CD4-positive, alpha-beta T cell treated with Interleukin-4 for 1 hour (primary cell): Measurements from ENCODE around the gene APP.

Experiments
- DNase-seq, 2 donors: peaks; one replicate each; pipeline ENCODE4 v3.0.0-alpha.2; 2020 to 2022

The APP gene

DNA sequence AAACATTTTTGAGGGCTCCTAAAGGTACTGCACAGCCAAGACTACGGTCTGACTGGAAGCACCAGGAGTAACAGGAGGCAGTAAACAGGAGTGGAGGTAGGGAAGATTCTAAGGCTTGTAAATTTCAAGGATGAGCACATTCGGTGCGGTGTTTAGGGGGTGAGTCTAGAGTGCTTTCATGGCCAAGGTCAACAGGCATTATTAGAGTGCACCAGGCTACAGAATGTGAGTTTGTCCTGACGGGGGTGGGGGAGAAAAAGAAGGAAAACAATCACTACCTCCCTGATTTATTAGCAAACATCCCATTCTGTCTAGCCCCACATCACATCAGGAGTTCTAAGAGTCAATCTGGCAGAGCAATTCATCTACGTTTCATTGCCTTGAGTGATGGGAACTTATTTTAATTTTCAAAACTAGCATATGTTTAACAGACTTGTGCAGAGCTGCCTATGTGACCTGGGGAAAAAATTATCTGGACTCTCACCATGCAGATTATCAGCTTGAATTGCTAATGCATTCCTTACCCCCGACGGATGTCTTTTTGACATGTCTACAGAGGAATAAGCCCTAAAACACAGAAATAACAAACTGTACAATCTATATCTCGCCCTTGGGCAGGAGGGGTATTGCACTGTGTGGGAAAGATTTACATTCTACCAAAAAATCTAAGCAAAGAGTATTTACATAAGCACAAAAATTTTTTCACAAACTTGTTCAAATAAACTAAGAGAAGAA is 45.0 kb downstream of the APP start:
- no peak for DNase-seq

DNA sequence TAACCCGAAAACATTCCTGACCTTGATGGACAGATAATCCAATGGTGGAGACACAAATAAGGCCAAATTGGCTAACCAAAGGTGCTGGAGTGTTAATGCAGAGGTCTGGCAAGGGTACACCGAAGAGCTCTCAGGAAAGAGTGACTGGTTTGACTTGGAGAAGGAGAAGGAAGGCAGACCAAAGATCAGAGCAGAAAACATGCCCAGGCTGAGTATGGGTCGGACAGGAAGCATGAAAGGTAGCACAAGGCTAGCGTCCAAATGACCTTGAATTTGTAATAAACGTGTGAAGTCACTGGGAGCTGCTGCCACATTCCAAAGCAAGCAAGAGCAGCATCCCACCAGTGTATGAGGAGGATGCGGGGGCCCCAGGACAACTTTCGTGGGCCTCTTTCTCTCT is 45.7 kb downstream of the APP start:
- DNase-seq, result no peak

DNA sequence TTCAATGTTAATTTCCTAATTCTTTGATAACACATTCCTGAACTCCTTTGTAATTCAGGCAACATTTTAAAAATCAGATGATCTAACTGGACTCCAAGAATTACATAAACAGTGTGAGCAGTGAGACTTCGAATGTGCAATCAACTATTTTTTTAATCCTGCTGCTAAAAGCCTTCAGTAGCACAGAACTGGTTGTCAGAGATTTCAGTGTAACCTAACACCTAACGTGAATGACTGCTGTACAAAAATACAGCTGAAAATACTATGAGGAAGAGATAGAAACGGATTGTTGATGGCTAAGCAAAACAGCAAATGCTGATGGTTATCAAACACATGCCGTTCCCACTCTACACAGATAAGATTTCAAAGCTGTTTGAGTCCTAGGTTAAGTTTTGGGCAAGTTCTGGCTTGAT is 46.1 kb downstream of the APP start:
- no peak for DNase-seq

DNA sequence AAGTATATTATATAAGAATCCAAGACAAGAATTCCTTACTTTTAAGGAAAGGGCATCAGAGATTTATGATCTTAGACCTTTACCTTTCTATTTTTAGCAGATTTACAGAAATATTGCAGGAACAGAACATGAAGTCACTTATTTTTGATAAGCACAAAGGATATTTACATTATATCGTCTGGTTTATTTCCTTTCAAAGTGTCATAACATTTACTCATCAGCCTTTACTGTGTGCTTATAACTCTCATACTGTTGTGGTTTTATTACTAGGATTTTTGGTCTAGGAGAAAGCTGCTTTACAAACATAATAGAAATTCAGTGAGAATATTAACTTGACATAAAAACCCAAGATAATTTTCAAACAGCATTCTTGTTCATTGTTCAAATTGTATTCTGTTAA is 47.6 kb downstream of the APP start:
- DNase-seq, result no peak

DNA sequence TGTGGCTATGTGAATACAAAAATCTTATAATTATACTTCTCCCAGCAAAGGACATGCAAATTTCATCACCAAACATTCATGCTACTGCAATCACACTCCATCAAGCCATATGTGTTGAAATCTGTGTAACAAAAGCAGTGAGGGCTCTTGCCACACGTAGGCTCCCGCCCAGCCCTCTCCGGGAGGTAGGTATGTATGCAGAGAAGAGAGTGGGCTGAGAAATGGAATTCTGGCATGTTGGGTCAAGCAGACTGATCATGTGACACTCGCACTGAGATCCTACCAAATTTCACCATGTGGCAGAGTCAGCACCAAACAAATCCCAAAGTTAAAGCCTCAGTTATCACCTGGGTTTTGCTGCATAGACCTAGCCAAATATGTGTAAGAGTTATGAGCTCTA is 49.7 kb downstream of the APP start:
- DNase-seq, result no peak

DNA sequence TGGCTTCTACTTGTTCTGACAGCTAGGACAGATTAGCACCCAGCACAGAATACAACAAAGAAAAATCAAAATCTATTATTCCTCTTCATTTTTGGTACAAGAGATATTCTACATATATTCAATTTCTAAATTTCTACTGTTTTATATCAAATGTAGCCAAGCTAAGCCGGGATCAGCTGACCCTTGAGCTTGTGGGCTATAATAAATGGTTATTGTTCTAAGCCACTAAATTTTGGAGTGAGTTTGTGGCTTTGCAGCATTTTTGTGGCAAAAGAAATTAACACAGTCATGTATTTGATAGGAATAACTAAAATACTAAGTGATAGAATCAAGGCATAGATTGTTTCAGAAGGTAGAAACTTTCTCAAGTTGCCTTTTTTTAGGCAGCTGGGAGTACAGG is 50.7 kb downstream of the APP start:
- no peak for DNase-seq

DNA sequence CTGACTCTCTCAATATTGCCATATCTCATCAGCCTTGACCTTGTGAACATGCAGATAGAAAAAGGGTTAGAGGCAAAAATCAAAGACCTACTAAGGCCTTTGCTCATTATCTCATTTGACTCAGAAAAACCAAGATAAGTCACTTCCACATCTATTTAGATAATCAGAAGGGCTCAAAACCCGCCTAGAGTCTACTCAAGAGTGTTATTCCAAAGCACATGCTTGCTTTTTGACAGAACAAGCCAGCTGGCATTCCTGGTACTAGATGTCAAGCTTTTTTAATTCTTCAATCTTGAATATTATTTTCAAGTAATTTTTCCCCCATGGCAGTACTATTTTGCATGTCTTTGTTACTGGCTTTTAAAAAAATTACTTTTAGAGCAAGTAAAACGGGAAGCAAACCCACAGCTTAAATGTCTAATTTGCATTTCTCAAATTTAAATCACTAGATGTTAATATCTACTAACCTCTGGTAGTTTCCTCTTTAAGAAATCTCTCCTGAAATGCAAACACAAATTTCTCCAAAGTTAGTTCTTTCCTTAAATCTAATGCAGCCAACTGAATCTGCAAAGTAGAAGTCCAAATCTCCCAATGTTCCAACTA is 51.5 kb downstream of the APP start:
- no peak for DNase-seq

DNA sequence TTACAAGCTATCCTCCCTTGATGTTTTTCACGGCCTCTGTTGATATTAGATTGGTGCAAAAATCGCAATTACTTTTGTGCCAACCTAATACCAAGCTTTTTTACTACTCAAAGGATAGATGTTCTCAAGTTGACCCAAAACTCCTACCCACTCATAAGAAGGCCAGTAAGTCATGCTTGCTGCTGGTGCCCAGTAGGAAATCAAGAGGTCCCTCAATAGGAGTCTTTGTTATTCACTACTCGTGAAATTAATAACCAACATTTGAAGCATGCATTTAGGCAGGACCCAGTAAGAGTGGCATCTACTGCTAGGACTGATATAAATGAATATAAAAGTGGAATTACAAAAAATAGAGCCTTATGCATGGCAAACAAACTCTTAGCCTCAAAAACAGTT is 52.6 kb downstream of the APP start:
- no peak for DNase-seq

DNA sequence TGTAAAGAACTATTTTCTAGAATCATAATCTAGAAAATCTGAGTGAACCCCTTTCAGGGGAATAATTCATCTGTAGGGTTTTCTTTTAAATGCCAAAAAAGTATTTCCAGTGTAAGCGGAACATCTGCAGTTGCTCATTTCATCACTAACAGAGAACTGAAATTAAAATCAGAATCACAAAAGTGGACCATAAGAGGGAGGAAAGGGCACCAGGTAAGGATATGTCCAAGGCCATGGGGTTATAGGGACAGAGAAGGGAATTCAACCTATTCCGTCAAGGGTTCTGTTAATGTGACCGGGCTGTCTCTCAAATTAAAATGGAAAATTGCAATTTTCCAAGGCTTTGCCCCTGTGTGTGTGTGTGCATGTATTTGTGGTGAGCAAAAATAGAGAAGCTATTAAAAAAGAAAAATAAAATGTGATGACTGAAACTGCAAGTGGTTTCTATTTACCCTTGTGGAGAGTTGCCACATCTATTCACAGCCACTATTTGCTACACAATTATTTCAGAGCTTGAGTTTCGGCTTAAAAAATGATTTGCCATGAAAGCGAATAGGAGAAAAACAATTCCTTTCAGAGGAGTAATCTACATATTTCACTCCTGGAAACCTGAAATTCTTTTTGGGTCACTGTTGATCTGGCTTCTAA is 53.1 kb downstream of the APP start:
- no peak for DNase-seq

DNA sequence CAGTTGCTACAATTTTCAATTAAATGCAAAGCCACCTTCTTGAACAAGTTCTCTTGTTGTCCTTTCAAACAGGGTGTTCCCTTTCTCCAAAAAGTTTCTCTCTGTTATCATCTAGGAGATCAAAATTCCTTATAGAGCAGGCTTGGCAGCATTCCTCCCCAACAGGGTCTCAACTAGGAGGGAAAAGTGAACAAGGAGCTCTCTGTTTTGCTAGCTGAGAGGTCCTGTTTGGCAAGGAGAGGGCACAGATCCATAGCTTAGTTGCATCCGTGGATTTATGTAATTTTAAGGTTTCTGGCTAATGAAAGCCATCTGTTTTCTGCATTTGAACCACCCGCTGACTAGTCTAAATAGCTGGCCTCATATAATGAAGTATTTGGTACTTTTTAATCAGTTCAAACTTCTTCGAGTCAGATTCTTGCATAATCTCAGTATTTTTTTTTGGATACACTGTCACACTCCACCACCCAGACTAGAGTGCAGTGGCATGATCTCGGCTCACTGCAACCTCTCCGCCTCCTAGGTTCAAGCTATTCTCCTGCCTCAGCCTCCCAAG is 54.0 kb downstream of the APP start:
- no peak for DNase-seq

DNA sequence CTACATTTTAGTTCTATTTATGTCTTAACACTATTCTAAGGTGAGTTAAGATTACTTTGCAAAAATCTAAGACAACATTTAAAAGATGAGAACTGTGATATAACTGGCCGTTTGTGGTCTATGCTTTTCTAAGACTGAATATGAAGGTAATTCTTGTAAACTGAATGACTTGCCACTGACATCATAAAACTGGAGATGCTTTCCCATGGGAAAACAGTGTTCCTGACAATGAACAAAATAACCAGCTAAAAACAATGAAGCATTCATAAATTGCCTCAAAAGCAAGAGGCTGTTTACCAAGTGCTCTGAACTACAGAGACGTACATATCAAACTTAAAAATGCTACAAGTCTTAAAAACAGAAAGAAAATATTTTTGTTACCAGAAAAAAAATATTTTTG is 54.7 kb downstream of the APP start:
- no peak for DNase-seq

DNA sequence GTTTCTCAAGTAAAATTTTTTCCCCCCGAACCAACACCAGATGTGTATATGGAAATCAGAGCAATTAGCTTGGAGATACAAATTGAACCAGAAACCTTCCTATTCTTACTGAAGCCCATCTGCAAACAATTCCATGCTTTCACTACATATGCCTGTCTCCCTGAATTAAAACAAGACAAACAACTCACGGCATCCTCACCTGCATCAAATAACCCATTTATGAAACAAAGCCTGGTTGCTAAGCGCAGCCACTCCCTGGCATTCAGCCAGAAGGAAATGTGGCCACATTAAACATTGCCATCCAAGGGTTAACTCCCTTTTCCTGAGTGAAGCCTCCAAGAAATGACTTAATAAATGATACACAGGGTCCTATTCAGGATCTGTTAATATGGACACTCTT is 55.3 kb downstream of the APP start:
- no peak for DNase-seq

DNA sequence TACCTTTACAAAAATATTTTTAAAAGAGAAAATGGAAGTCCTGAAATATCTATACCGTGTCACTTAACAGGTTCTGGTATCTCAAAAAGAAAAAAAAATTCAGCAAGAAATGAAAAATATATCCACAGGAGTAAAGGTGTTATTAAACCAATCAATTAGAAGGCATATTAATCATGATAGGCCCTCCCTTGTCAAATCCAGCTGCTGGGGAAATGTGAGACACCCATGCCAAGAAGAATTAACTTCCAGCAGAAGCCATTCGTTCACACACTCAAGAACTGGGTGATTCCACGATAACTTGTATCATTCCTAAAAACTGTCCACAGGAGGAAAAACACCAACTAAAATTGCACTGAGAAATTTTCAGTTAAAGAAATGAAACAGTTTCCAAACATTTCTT is 57.6 kb downstream of the APP start:
- no peak for DNase-seq

DNA sequence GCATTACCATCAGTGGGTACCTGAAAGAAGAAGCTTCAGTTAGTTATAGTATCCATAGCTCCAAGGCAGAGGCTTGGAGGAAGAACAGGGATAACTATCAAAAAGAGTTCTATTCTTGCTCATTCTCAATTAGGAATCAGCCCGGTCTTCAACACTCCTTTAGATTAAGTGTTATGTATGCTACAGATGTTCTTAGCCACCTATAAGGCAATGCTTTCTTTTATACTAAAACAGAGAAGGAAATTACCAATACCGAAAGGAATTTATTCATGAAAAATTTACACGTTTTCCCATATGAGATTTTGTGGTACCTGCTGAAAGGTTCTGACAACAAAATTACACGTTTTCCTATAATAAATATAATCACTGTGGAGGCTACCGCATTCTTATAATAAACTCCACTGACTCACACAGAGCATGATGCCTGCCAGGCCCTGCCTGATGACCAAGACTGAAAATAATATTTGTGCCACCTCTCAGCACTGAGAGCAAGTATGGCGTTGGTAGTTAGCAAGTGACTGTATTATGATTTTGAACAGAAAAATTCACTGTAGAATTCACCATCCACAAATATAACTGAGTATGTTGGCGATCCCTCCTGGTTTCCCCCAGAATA is 58.3 kb downstream of the APP start:
- no peak for DNase-seq

DNA sequence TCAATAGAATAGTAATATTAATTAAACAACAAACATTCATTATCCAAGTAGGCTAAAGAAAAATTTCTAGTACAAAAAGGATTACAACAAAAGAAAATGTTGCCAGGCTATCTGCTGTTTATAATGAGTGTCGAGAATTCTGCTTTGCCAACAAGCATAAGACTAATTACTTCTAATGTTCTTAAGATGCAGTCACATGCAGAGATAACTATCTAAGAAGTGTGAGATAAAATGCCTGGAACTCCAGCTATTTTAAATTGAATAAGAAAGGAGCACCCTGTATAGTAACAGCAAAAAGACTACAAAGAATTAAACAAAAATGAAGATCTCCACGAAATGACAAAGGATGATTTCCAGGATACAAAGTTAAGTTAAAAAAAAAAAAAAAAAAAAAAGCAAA is 59.9 kb downstream of the APP start:
- DNase-seq, result no peak

DNA sequence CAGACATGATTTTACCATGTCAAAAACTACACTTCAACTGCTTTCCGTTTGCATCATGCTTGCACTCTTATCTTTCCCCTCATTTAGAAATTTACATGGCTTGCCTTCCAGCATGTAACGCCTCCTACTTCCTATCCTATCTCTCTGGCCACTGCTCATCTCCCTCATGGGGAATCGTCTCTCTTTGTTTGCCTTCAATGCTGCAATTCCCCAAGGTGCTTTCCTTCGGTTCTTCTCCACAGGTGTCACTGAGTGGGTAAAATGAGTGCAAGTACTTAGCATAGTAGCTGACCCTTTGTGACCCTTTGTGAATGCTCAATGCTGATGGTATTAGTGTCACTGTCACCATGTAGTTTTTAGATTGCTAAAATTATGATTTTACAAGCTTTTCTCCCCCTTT is 63.1 kb downstream of the APP start:
- DNase-seq, result no peak

DNA sequence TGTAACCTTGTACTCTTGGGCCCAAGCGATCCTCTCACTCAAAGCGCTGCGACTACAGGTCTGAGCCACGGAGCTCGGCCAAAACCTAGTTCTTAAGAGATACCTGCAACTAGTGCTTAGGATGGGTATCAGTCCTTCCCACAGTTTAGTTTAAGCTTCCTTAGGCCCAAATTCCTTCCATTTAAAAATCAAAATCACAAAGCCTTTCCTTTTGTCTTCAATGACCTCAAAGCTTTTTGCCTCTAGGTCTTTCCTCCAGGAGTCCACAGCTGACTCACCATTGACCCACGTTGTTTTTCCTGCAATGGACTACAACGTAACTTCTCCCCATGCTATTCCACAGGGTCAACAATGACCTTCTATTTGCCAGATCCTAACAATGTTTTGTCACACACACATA is 64.0 kb downstream of the APP start:
- DNase-seq, result no peak

DNA sequence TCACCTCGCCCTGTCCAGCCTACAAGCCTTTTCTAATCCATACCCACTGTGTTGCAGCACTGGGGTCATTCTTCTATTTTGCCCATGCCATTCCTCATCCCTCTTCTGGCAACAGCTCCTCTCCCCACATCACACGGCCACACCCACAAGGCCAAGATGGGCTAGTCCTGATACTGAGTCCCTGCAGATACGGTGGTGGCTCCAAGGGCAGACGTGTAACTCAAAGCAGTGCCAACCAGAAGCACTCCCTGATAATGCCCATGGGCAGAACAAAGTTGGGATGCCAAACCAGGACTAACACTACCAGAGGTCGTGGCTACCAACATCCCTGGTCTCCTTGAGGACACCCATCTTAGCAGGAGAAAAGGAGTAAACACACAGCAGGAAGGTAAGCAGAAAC is 64.8 kb downstream of the APP start:
- DNase-seq, result no peak

DNA sequence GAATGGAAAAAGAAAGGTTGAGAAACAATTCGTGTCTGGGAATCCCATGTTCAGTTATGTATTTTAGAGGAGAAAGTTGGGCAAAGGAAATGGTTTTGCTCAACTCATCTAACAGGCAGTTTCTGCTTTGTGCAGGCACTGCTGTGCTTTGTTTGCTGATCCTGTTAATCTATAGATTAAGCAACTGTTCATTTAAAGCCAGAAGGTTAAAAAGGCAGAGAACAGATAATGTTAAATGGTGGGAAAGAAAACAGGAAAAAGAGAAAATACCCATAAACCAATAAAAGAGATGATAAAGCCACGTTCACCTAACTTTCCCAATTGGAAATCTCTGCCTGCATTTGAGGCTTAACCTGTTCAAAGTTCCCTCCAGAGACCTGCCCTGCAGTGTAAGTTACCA is 70.0 kb downstream of the APP start:
- no peak for DNase-seq

DNA sequence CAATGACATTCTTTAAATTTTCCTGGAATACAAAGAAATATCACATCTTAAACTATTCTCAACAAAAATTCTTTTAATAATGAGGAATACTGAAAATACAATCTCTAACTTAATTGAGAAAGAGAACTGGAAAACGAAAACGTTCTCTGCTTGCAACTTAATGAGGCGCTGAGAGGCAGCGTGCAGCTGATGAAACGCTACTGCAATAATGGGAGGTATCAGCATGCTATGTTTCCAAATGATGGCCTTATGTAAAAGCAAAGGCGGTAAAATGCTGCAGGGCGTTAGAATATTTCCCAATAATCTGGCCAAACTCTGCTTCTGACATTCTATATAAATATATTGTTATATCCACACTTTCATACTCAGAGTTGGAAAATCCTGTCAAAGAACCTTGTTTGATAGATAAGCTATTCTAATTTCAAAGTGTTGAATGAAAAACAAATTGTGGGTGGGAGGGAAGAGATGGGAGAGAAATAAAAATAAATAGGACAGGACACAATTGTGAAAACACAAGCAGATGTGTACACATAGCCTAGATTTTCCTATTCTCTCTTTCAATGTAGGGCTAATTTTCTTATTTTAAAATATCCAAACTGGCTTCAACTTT is 70.9 kb downstream of the APP start:
- no peak for DNase-seq

DNA sequence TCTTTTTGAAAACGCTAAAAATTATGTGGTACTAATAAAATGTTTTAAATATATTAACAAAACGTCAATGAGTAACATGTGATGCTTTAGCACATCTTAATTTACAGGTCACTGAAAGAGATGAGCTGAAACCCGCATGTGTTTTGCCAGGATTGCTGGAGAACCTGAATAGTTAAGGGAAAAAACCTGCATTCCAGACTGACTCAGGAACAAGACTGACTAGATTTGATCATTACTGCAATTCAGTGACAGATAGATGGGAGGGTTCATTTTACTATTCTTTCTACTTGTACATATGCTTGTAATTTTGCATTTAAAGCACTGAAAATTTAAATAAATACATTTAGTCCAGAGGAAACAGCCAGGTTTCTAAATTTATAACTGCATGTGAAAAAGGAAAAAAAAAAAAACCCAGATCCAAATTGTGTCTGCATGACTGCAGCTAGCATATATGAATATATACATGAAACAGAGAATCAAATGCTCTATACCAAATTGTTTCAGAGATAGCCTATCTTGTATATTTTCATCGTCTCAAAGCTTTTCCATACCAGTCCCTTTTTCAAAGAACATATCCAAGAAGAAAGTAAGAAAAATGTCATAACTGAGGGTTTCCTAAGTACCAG is 71.7 kb downstream of the APP start:
- DNase-seq, result no peak

DNA sequence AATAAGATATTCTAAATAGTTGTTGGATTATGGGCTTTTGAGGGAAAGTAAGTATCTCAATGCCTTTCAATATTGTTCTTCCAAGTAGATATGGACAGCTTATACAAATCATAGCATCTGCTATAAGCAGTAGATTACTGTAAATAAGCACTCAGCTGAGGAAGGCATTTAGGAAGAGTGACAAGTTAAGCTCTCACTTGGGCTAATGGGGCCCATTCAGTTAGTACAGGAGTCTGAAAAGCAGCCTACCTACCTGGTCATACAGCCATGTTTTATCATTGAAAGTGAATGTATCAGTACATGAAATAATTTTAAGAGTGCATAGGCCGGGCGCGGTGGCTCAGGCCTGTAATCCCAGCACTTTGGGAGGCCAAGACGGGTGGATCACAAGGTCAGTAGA is 73.1 kb downstream of the APP start:
- no peak for DNase-seq
